RWPE2 (cell line): ENCODE measurements around the gene PTPRK.
A peak's percentile ranks its signal among the peaks of the same experiment; 100 is the strongest.

Experiments
- ATAC-seq: fragments of 200-7000 bp; cut with Tn5 transposase; 3 replicates; pipeline ENCODE4 v1.9.1; 2021; ENCODE audit warnings: low read depth
- DNase-seq: peaks from one replicate; pipeline ENCODE4 v3.0.0-alpha.2; 2020; ENCODE audit warnings: low spot score
- H3K27ac ChIP-seq: fragments of 450-650 bp; 2 replicates; pipeline ENCODE4 v1.5.1; 2017; ENCODE audit warnings: mild to moderate bottlenecking; ENCODE audit not compliant: poor library complexity, severe bottlenecking
- H3K27me3 ChIP-seq: fragments of 250-450 bp; sonication (Bioruptor Pico); 2 replicates; pipeline ENCODE4 v1.5.1; 2021; ENCODE audit warnings: mild to moderate bottlenecking, moderate library complexity; ENCODE audit not compliant: insufficient read depth, poor library complexity, severe bottlenecking
- H3K36me3 ChIP-seq: fragments of 250-450 bp; sonication (Bioruptor Pico); 2 replicates; pipeline ENCODE4 v1.5.1; 2020; ENCODE audit warnings: low read depth, mild to moderate bottlenecking, moderate library complexity
- H3K4me1 ChIP-seq: fragments of 250-450 bp; sonication (Bioruptor Pico); 2 replicates; pipeline ENCODE4 v1.5.1; 2021; ENCODE audit warnings: mild to moderate bottlenecking, moderate library complexity; ENCODE audit not compliant: insufficient read depth, poor library complexity, severe bottlenecking
- H3K4me3 ChIP-seq: fragments of 250-450 bp; sonication (Bioruptor Pico); 2 replicates; pipeline ENCODE4 v1.5.1; 2021; ENCODE audit warnings: mild to moderate bottlenecking, moderate library complexity; ENCODE audit not compliant: severe bottlenecking
- H3K9me3 ChIP-seq: fragments of 250-450 bp; sonication (Bioruptor Pico); 2 replicates; pipeline ENCODE4 v1.5.1; 2021; ENCODE audit warnings: mild to moderate bottlenecking, moderate library complexity; ENCODE audit not compliant: severe bottlenecking
- CTCF ChIP-seq: fragments of 450-650 bp; IDR thresholded peaks from one replicate; pipeline ENCODE4 v1.5.1; 2017; ENCODE audit warnings: mild to moderate bottlenecking, moderate library complexity; ENCODE audit not compliant: poor library complexity, severe bottlenecking

The PTPRK gene

DNA sequence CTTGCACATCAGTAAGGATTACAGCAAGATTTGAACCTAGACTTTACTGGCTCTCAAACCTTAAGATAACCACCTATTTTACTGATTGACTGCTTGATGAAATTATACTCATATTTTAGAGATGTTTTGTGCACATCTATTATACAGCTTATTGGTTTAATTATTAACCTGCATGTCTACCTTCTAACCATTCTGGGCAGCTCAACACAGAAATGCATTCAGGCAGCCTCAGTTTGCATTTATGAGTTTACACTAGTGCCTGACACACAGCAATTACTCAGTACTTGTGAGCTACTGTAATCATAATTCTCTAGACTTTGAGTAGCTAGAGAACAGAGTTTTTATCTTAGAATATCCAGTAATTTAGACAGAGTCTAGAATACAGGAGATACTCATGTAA lies 345.7 kb downstream of the PTPRK start:
- DNase-seq (no peak), ATAC-seq (no peak)
- Histone ChIP-seq H3K4me3 (no peak overlapping the region), H3K4me1 (peaks cover 12% of the 10 kb centered on the region), H3K9me3 (no peaks in the 10 kb centered on the region), H3K27me3 (no peaks in the 10 kb centered on the region), H3K27ac (no peak overlapping the region), H3K36me3 (peaks cover 6% of the 10 kb centered on the region; the same call in 1 of the 2 replicates)
- TF ChIP-seq CTCF: no peak

DNA sequence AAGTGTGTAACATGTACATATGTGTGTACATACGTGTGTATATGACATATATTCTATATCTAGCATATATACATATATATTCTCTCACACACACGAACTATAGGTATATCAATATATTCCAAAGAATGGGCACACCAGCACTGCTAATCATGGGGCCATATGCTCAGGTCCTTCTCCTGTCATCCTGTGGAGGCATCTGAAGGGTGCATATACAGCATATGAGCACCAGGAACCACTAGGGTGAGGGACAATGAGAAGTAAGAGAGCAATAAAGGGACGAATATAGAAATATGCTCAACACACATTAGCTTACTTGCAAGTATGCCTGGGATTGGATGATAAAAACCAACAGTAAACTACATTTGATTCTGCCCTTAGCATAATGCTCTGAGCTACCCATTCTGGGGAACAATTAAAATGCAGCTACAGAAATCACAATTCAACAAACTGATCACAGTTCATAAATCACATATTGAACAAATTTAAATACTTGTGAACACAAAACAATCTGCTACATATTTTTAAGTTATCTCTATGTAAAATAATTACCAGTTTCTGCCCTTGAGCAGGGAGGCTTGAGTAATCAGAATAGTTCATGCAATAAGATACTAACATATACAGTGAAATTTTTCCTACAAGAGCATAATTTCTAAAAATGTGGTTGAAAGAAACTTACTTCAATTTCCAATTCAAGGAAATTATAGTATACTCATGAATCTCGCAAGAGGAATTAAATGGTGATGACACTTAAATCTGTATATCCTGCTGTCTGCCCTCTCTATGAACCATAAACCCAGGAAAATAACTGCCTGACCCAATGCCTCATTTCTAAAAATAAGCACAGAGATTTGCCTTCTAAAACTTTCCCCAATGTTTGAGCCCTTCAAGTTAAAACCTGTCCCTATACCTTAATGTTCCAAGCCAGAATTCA lies 347.4 kb downstream of the PTPRK start:
- Histone ChIP-seq H3K4me3 (no peak overlapping the region), H3K27me3 (no peaks in the 10 kb centered on the region), H3K4me1 (peaks cover 14% of the 10 kb centered on the region), H3K9me3 (no peaks in the 10 kb centered on the region), H3K36me3 (peaks cover 6% of the 10 kb centered on the region; the same call in 1 of the 2 replicates), H3K27ac (no peak overlapping the region)
- ATAC-seq (peak; percentile 76), DNase-seq (no peak)
- no peak for TF ChIP-seq CTCF

- Histone ChIP-seq H3K27ac (no peak overlapping the region), H3K36me3 (peaks cover 6% of the 10 kb centered on the region), H3K9me3 (no peaks in the 10 kb centered on the region), H3K4me3 (no peak overlapping the region), H3K27me3 (no peaks in the 10 kb centered on the region), H3K4me1 (peaks cover 18% of the 10 kb centered on the region)
- ATAC-seq: no peak
- no peak for TF ChIP-seq CTCF
- DNase-seq: no peak
These were observed 348.3 kb downstream of the PTPRK start for GRCh38 chr6:128172081-128172480.

DNA sequence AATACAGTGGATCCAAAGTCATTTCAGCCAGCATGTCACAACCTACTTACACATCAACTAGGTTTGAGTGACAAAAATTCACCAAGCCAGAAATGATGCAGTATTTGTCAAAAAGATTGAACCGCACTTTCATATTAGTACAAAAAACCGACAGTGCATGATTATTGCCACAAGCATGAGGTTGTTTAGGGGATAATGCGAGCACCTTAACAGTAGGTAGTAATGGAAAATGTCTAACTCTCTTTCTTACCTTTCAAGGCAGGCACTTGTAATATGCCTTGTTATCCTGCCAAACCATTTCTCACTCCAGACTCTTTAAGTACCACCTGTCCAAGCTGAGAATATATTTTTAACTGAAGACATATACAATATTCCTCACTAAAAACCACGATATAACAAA lies 349.2 kb downstream of the PTPRK start:
- Histone ChIP-seq H3K27me3 (no peaks in the 10 kb centered on the region), H3K9me3 (no peaks in the 10 kb centered on the region), H3K4me1 (peaks cover 18% of the 10 kb centered on the region), H3K27ac (no peak overlapping the region), H3K36me3 (peaks cover 6% of the 10 kb centered on the region), H3K4me3 (no peak overlapping the region)
- no peak for DNase-seq
- ATAC-seq: no peak
- TF ChIP-seq CTCF: no peak

DNA sequence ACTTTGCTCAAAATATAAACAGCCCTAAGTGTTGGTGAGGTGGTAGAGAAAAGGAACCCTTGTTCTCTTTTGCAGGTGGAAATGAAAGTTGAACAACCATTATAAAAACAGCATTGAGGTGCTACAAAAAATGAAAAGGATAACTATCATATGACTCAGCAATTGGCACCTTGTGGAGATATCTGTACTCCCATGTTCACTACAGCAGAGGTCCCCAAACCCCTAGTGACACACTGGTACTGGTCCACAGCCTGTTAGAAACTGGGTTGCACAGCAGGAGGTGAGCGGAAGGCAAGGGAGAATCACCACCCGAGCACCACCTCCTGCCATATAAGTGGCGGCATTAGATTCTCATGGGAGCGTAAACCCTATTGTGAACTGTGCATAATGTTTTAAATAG lies 352.2 kb downstream of the PTPRK start:
- TF ChIP-seq CTCF: no peak
- peaks cover 9% of the 10 kb centered on the region for H3K4me1 ChIP-seq
- H3K27me3 ChIP-seq: no peaks in the 10 kb centered on the region
- H3K4me3 ChIP-seq: no peak overlapping the region
- H3K9me3 ChIP-seq: no peaks in the 10 kb centered on the region
- no peak for ATAC-seq
- H3K27ac ChIP-seq: no peak overlapping the region
- DNase-seq: no peak
- H3K36me3 ChIP-seq: peaks cover 10% of the 10 kb centered on the region
